Measurements from ENCODE around the gene TMEM131L. TPM values are rescaled to one million over a fixed set of nuclear protein-coding genes. Genes with fewer than 3 reads are reported as not detected.

Gene TMEM131L
- polyA plus RNA-seq, 3 donors = 11.2 to 58.3 (median 26.0) TPM

DNA sequence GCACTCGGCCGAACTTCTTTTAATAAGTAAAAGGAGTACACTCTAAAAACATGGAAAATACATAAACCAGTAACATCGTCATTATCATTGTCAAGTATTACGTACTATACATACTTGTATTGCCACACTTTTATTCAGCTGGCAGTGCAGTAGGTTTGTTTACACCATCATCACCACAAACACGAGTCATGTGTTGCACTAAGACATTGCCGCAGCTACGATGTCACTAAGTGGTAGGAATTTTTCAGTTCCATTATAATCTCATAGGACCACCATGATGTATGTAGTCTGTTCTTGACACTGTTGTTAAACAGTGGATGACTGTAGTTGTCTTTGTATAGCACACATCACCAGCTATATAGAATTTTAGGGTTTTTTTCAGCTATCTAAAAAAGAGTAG, 48.0 kb upstream of the TMEM131L start:
- peak in 1 of 3 donors; percentile 34 for DNase-seq
- Histone ChIP-seq H3K9ac (ENCODE audit: insufficient read depth, low read length, poor library complexity, severe bottlenecking) (no peak overlapping the region), H3K27ac (ENCODE audit: low read depth in 1 of 2, low read length in 2 of 2) (no peak overlapping the region), H4K20me1 (ENCODE audit: insufficient read depth, low read length) (no peaks in the 10 kb centered on the region), H3K27me3 (ENCODE audit: control insufficient read depth in 2 of 2, insufficient read depth in 2 of 2, low read length in 2 of 2) (no peaks in the 10 kb centered on the region), H3K4me2 (replicated peaks; ENCODE audit: extremely low read depth, low read length, poor library complexity, severe bottlenecking) (no peak overlapping the region), H3K4me1 (ENCODE audit: control insufficient read depth in 1 of 2, insufficient read depth in 2 of 2, low read length in 2 of 2) (no peaks in the 10 kb centered on the region), H3K9me3 (replicated peaks in 1 of 2; ENCODE audit: control insufficient read depth in 1 of 2, insufficient read depth in 1 of 2, low read length in 2 of 2) (no peaks in the 10 kb centered on the region), H3K36me3 (replicated peaks in 1 of 2; ENCODE audit: control insufficient read depth in 1 of 2, insufficient read depth in 2 of 2, low read length in 2 of 2) (no peaks in the 10 kb centered on the region), H3K4me3 (replicated peaks in 1 of 3; ENCODE audit: low read depth in 2 of 3, low read length in 3 of 3) (no peak overlapping the region), H2AFZ (ENCODE audit: insufficient read depth, low read depth, low read length, poor library complexity, severe bottlenecking) (no peak overlapping the region), H3K79me2 (ENCODE audit: insufficient read depth, low read length) (no peaks in the 10 kb centered on the region)
- Mint-ChIP-seq H3K4me1 (peaks cover 2% of the 10 kb centered on the region), H3K36me3 (peaks cover 0 to 12% of the 10 kb centered on the region in 2 donors), H3K4me3 (no peak overlapping the region), H3K27me3 (ENCODE audit: low read depth in 3 of 3) (peaks cover 0 to 5% (median 0%) of the 10 kb centered on the region in 3 donors), H3K27ac (no peak overlapping the region), H3K9me3 (peaks cover 0 to 2% (median 0%) of the 10 kb centered on the region in 7 donors)
- intact Hi-C loops (cut with micrococcal nuclease) = no loop called here
- 70% methylated on average over 2 of the region's 7 CpGs for WGBS (ENCODE audit: insufficient coverage)
- TF ChIP-seq, protein P1, sequence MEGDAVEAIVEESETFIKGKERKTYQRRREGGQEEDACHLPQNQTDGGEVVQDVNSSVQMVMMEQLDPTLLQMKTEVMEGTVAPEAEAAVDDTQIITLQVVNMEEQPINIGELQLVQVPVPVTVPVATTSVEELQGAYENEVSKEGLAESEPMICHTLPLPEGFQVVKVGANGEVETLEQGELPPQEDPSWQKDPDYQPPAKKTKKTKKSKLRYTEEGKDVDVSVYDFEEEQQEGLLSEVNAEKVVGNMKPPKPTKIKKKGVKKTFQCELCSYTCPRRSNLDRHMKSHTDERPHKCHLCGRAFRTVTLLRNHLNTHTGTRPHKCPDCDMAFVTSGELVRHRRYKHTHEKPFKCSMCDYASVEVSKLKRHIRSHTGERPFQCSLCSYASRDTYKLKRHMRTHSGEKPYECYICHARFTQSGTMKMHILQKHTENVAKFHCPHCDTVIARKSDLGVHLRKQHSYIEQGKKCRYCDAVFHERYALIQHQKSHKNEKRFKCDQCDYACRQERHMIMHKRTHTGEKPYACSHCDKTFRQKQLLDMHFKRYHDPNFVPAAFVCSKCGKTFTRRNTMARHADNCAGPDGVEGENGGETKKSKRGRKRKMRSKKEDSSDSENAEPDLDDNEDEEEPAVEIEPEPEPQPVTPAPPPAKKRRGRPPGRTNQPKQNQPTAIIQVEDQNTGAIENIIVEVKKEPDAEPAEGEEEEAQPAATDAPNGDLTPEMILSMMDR (IDR thresholded peaks at IDR 0.05) = no peak

DNA sequence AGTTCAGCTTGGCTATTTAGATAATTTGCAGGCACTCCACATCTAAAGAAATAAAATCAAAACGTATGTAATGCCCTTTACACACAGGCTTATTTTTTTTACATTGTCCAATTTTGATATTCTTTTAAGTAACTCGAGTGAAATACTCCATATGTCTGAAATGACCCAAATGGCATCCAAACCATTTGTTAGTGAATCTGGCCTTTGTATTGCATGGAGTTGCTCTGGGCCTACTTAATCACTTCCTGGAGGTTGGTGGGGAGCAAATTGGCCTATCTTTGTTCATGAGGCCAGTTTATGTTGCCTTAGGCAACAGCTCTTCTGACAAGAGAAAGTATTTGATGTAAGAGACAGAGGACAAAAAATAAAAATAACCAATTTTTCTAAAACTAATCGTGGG, 47.6 kb upstream of the TMEM131L start:
- Histone ChIP-seq H3K27me3 (ENCODE audit: control insufficient read depth in 2 of 2, insufficient read depth in 2 of 2, low read length in 2 of 2) (no peaks in the 10 kb centered on the region), H3K4me1 (ENCODE audit: control insufficient read depth in 1 of 2, insufficient read depth in 2 of 2, low read length in 2 of 2) (no peaks in the 10 kb centered on the region), H3K9ac (ENCODE audit: insufficient read depth, low read length, poor library complexity, severe bottlenecking) (no peak overlapping the region), H4K20me1 (ENCODE audit: insufficient read depth, low read length) (no peaks in the 10 kb centered on the region), H3K4me2 (replicated peaks; ENCODE audit: extremely low read depth, low read length, poor library complexity, severe bottlenecking) (no peak overlapping the region), H3K36me3 (replicated peaks in 1 of 2; ENCODE audit: control insufficient read depth in 1 of 2, insufficient read depth in 2 of 2, low read length in 2 of 2) (no peaks in the 10 kb centered on the region), H3K4me3 (replicated peaks in 1 of 3; ENCODE audit: low read depth in 2 of 3, low read length in 3 of 3) (no peak overlapping the region), H3K9me3 (replicated peaks in 1 of 2; ENCODE audit: control insufficient read depth in 1 of 2, insufficient read depth in 1 of 2, low read length in 2 of 2) (no peaks in the 10 kb centered on the region), H2AFZ (ENCODE audit: insufficient read depth, low read depth, low read length, poor library complexity, severe bottlenecking) (no peak overlapping the region), H3K79me2 (ENCODE audit: insufficient read depth, low read length) (no peaks in the 10 kb centered on the region), H3K27ac (ENCODE audit: low read depth in 1 of 2, low read length in 2 of 2) (no peak overlapping the region)
- peaks cover 2% of the 10 kb centered on the region for H3K4me1 Mint-ChIP-seq
- DNase-seq = no peak
- no CpG with 5 or more reads among the region's 3 CpGs for WGBS (ENCODE audit: insufficient coverage)
- peaks cover 0 to 9% of the 10 kb centered on the region in 2 donors for H3K36me3 Mint-ChIP-seq
- H3K4me3 Mint-ChIP-seq = no peak overlapping the region
- peaks cover 0 to 2% (median 0%) of the 10 kb centered on the region in 7 donors for H3K9me3 Mint-ChIP-seq
- intact Hi-C loops (cut with micrococcal nuclease) = no loop called here
- H3K27me3 Mint-ChIP-seq (ENCODE audit: low read depth in 3 of 3) = peaks cover 0 to 5% (median 0%) of the 10 kb centered on the region in 3 donors
- TF ChIP-seq, protein P1 (IDR thresholded peaks at IDR 0.05) = no peak
- H3K27ac Mint-ChIP-seq = no peak overlapping the region

Measured in CD14-positive monocyte (primary cell).